HG03097 (cell line): ENCODE measurements around the gene CCDC61.

ENCODE experiments used
- ATAC-seq: cut with Tn5 transposase; IDR thresholded peaks from one replicate; pipeline ENCODE4 v1.9.1; 2021; ENCODE audit not compliant: unreplicated experiment, low FRiP score

The CCDC61 gene

GRCh38 chr19:45973553-45974338 is 21.5 kb upstream of the CCDC61 start, which contains the start of gene NOVA2:
NOVA2 (minus strand) TSS chr19:45973865; CDS start chr19:45973351, 514 bp downstream.
- ATAC-seq, result no peak

GRCh38 chr19:45975306-45976070 is 19.8 kb upstream of the CCDC61 start:
- ATAC-seq, result no peak

GRCh38 chr19:45976178-45976577 is 19.1 kb upstream of the CCDC61 start:
- no peak for ATAC-seq

GRCh38 chr19:45978156-45978555 is 17.1 kb upstream of the CCDC61 start:
- ATAC-seq, result no peak

- ATAC-seq, result no peak
Measured at GRCh38 chr19:45981350-45981749, 13.9 kb upstream of the CCDC61 start.

- no peak for ATAC-seq
Measured at GRCh38 chr19:45985321-45985720, 9.9 kb upstream of the CCDC61 start.

GRCh38 chr19:45990113-45990728 is 5.0 kb upstream of the CCDC61 start:
- no peak for ATAC-seq

GRCh38 chr19:45994456-45994997 is 740 bp upstream of the CCDC61 start:
- ATAC-seq, result no peak

GRCh38 chr19:45995715-45996385 is 583 bp downstream of the CCDC61 start:
- ATAC-seq, result no peak

- ATAC-seq, result no peak
Measured at GRCh38 chr19:45996933-45997332, 1.7 kb downstream of the CCDC61 start.

- ATAC-seq, result no peak
Measured at GRCh38 chr19:45998834-45999233, 3.6 kb downstream of the CCDC61 start.

- ATAC-seq, result no peak
Measured at GRCh38 chr19:45999653-46000121, 4.4 kb downstream of the CCDC61 start.

GRCh38 chr19:46000491-46001246 is 5.4 kb downstream of the CCDC61 start:
- ATAC-seq, result no peak

- no peak for ATAC-seq
Measured at GRCh38 chr19:46002678-46003275, 7.5 kb downstream of the CCDC61 start.

- no peak for ATAC-seq
Measured at GRCh38 chr19:46006411-46006810, 11.1 kb downstream of the CCDC61 start.

GRCh38 chr19:46009530-46010510 is 14.6 kb downstream of the CCDC61 start:
- ATAC-seq, result no peak

GRCh38 chr19:46014534-46014933 is 19.3 kb downstream of the CCDC61 start:
- no peak for ATAC-seq
